DMS 273 (cell line): Measurements from ENCODE around the gene KIAA1958.
"Not testable (repeated sequence)": the region's sequence is repeated elsewhere in the genome, so short reads cannot be mapped to it uniquely, and the experiment has no call there.

Experiments used
- DNase-seq: peaks from one replicate; lab custom pipeline; 2025; ENCODE audit not compliant: unreplicated experiment; lab: John Stamatoyannopoulos, UW

The KIAA1958 gene

GRCh38 chr9:112655668-112656067 is 169.0 kb downstream of the KIAA1958 start:
- DNase-seq: no peak

DNA sequence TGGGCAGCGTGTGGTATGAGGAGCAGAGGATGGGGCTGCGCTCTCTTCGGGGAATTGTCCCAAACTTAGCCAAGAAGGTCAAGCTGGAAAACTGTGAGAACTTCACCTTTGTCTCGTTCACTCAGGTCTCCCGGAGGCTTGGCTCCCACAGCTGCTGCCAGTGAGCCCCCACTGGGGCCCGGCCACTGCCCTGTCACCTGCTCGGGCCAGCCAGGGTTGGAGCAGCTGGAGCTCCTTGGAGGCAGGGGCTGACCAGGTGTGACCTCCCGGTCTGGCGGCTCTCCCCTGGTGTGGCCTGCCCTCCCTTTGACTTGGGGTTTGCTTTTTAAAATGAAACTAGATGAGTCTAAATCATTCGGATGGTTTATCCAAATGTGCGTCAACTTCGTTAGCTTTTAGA is 173.3 kb downstream of the KIAA1958 start:
- DNase-seq: no peak

DNA sequence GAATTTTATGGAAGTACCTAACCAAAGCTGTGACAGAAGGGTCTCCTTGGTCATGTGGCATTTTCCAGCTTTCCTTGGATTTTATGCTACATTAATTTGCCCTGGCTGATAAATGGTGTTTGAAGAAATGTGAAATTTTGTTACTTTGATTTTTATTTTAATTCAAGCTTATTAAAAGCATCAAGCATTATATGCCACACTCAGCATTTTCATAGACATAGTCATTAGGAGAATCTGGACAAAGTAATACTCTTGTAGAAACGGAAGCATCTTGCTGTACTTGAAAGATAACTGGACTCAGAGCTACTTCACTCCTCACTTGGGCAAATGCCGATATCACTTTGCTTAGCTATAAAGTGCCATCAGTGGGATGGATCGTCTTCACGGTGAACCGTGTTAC is 177.1 kb downstream of the KIAA1958 start:
- DNase-seq: no peak

DNA sequence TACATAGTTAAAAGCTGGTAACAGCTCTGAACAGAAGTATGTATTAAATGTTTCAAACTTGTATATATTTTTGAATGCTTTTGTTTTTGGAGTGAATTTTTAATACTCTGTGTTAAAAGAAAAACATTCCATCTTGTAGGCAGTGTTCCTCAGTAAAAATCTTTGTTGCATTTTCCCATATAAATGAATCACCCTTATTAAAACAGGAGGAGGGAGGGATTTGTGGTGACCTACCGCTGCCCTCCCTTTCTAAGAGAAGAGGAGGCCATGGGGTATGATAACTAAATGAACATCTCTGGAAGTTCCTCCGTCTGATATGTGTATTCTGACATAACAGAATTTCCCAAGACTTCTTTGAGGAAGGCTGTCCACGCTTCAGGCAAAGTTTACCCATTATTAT is 177.9 kb downstream of the KIAA1958 start:
- DNase-seq: no peak

DNA sequence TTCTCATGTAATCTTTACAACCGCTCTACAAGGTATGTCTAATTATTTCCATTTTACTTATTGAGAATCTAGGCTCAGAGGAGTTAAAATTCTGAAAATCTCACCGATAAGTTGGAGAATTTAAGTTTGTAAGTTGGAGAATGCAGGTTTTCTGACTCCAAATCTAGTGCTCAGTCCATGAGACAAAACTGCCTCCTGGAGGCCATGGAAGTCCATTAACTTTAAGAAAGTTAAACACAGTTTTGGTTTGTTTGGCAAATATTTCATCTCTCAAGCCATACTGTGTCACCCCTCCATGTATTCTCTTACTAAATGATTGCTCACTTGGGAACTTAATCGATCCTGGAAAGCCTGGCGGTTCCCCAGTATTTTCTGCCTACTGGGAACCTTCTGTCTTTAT is 178.7 kb downstream of the KIAA1958 start:
- DNase-seq: peak; percentile 7

GRCh38 chr9:112669326-112669725 is 182.7 kb downstream of the KIAA1958 start:
- no peak for DNase-seq

- DNase-seq: no peak
Measured at GRCh38 chr9:112670991-112671625, 184.5 kb downstream of the KIAA1958 start.

DNA sequence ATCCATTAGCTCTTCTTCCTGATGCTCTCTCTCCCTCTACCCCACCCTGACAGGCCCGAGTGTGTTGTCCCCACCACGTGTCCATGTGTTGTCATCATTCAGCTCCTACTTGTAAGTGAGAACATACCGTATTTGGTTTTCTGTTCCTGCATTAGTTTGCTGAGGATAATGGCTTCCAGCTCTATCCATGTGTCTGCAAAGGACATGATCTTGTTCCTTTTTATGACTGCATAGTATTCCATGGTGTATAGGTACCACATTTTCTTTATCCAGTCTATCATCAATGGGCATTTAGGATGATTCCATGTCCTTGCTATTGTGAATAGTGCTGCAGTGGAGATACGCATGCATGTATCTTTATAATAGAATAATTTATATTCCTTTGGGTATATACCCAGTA is 186.6 kb downstream of the KIAA1958 start:
- DNase-seq: not testable (repeated sequence)

GRCh38 chr9:112677040-112677439 is 190.4 kb downstream of the KIAA1958 start:
- no peak for DNase-seq

GRCh38 chr9:112680731-112681402 is 194.2 kb downstream of the KIAA1958 start:
- DNase-seq: no peak

GRCh38 chr9:112689161-112689740 is 202.6 kb downstream of the KIAA1958 start:
- no peak for DNase-seq

GRCh38 chr9:112694706-112695555 is 208.3 kb downstream of the KIAA1958 start:
- DNase-seq: no peak

GRCh38 chr9:112696461-112696860 is 209.8 kb downstream of the KIAA1958 start:
- DNase-seq: no peak

DNA sequence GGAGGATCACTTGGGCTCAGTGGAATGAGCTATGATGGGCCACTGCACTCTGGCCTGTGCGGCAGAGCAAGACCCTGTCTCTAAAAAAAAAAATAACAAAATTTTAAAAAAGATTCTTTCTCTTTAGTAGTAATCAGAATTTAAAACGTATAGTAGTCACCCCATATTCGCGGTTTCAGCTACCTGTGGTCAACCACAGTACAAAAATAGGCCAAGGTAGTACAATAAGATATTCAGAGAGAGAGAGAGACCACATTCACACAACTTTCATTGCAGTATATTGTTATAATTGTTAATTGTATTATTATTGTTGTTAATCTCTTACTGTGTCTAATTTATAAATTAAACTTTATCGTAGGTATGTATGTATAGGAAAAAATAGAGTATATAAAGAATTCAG is 212.6 kb downstream of the KIAA1958 start:
- DNase-seq: no peak

DNA sequence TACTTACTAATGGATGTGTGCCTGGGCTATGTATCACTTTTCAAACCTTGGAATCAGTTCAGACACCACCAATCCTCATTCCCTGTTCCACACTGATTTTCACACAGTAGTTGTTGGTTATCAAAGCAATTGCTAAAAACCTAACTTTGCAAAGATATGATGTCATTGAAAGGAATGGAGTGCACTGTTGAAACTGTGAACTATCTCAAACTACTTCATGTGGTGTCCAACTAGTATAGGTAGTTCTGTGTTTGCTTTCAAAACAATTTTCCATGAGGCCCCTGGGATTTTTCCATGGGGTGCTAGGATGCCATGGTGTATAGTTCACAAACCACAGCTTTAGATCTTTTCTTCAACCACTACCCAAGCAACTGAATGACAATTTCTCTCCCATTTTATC is 213.5 kb downstream of the KIAA1958 start:
- DNase-seq: no peak

GRCh38 chr9:112703304-112703703 is 216.7 kb downstream of the KIAA1958 start:
- no peak for DNase-seq

DNA sequence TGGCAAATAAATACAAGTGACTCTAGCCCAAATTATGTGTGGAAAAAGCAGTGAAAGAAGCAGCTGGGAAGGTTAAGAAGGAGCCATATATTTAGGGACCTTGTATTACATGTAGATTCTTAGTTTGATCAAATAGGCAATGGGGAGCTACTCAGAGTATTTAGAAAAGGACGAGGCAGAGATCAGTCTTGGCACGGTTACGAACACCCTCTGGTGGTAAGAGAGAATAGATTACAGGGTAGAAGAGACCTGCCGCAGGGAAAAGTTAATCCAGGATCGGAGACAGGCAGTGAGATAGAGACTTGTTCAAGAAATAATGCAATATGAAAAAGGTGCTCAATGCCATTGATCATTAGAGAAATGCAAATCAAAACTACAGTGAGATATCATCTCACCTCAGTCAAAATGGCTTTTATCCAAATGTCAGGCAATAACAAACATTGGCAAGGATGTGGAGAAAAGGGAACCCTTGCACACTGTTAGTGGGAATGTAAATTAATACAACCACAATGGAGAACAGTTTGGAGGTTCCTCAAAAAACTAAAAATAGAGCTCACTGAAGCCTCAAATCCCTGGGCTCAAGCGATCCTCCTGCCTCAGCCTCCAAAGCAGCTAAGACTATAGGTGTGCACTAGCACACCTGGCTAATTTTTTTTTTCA is 219.3 kb downstream of the KIAA1958 start:
- DNase-seq: peak; percentile 61

GRCh38 chr9:112711050-112711689 is 224.5 kb downstream of the KIAA1958 start:
- peak; percentile 47 for DNase-seq

GRCh38 chr9:112712678-112713077 is 226.1 kb downstream of the KIAA1958 start:
- DNase-seq: no peak

GRCh38 chr9:112717661-112718331 is 231.2 kb downstream of the KIAA1958 start, which contains the start of gene INIP:
Gene INIP (minus strand): TSS chr9:112718117. CDS start chr9:112716485, 1,632 bp downstream.
- peak; percentile 99 for DNase-seq
